Mucosa of stomach (tissue), 1 donor: ENCODE measurements around the gene RASAL1.
A peak's percentile ranks its signal among the peaks of the same experiment; 100 is the strongest.

Experiments used
- H3K27me3 ChIP-seq: one replicate; pipeline ENCODE4 v1.7.0; 2013; ENCODE audit warnings: mild to moderate bottlenecking, low read length; ENCODE audit not compliant: control insufficient read depth, insufficient read depth
- H3K36me3 ChIP-seq: one replicate; pipeline ENCODE4 v1.7.0; 2013; ENCODE audit warnings: low read length; ENCODE audit not compliant: control insufficient read depth, insufficient read depth
- H3K4me1 ChIP-seq: one replicate; pipeline ENCODE4 v1.7.0; 2013; ENCODE audit warnings: mild to moderate bottlenecking, low read length; ENCODE audit not compliant: control insufficient read depth, insufficient read depth
- H3K4me3 ChIP-seq: one replicate; pipeline ENCODE4 v1.7.0; 2013; ENCODE audit warnings: low read length
- H3K9ac ChIP-seq: one replicate; pipeline ENCODE4 v1.7.0; 2013; ENCODE audit warnings: mild to moderate bottlenecking, low read length, moderate library complexity
- H3K9me3 ChIP-seq: one replicate; pipeline ENCODE4 v1.7.0; 2013; ENCODE audit warnings: mild to moderate bottlenecking, low read length, moderate library complexity; ENCODE audit not compliant: control insufficient read depth
- donor health status: Pancreatic carcinoma.

The RASAL1 gene, protein sequence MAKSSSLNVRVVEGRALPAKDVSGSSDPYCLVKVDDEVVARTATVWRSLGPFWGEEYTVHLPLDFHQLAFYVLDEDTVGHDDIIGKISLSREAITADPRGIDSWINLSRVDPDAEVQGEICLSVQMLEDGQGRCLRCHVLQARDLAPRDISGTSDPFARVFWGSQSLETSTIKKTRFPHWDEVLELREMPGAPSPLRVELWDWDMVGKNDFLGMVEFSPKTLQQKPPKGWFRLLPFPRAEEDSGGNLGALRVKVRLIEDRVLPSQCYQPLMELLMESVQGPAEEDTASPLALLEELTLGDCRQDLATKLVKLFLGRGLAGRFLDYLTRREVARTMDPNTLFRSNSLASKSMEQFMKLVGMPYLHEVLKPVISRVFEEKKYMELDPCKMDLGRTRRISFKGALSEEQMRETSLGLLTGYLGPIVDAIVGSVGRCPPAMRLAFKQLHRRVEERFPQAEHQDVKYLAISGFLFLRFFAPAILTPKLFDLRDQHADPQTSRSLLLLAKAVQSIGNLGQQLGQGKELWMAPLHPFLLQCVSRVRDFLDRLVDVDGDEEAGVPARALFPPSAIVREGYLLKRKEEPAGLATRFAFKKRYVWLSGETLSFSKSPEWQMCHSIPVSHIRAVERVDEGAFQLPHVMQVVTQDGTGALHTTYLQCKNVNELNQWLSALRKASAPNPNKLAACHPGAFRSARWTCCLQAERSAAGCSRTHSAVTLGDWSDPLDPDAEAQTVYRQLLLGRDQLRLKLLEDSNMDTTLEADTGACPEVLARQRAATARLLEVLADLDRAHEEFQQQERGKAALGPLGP

GRCh38 chr12:113135178-113136127, at the start of gene RASAL1:
RASAL1 (minus strand) TSS chr12:113135761; CDS start chr12:113135462, 299 bp downstream.
- H3K36me3 ChIP-seq, result no peaks in the 10 kb centered on the region
- H3K4me1 ChIP-seq, result peaks cover 56% of the 10 kb centered on the region
- H3K9ac ChIP-seq, result peak within 1 kb of the TSS; percentile 79
- peak within 1 kb of the TSS; percentile 66 for H3K4me3 ChIP-seq
- no peaks in the 10 kb centered on the region for H3K27me3 ChIP-seq
- no peaks in the 10 kb centered on the region for H3K9me3 ChIP-seq

- Histone ChIP-seq H3K9me3 (no peaks in the 10 kb centered on the region), H3K9ac (peak overlapping the region; percentile 95), H3K4me3 (peak overlapping the region; percentile 78), H3K36me3 (peaks cover 4% of the 10 kb centered on the region), H3K4me1 (no peaks in the 10 kb centered on the region), H3K27me3 (no peaks in the 10 kb centered on the region)
These were observed 49.3 kb upstream of the RASAL1 start for GRCh38 chr12:113184900-113185179.

DNA sequence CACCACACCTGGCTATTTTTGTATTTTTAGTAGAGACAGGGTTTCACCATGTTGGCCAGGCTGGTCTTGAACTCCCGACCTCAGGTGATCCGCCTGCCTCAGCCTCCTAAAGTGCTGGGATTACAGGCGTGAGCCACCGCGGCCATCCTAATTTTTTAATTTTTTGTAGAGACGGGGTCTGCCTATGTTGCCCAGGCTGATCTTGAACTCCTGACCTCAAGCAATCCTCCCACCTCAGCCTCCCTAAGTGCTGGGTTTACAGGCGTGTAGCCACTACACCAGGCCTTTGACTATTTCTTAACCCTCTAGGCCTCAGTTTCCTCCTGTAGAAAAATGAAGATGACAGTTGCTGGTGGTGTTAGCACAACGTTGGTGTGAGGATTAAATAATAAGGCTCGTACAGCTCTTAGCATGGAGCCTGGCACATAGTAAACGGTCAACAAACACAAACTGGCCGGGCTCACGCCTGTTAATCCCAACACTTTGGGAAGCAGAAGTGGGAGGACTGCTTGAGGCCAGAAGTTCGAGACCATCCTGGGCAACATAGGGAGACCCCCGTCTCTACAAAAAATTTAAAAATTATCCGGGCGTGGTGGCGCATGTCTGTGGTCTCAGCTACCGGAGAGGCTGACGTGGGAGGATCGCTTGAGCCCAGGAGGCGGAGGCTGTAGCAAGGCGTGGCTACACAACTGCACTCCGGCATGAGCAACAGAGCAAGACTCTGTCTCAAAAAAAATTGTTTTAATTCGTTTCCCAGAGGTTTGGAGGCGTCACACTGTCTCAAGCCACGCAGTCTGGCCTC, 48.7 kb upstream of the RASAL1 start:
- H3K4me3 ChIP-seq, result peak overlapping the region; percentile 78
- peaks cover 5% of the 10 kb centered on the region for H3K36me3 ChIP-seq
- H3K27me3 ChIP-seq, result no peaks in the 10 kb centered on the region
- H3K9me3 ChIP-seq, result no peaks in the 10 kb centered on the region
- peak overlapping the region; percentile 95 for H3K9ac ChIP-seq
- H3K4me1 ChIP-seq, result no peaks in the 10 kb centered on the region

- no peaks in the 10 kb centered on the region for H3K9me3 ChIP-seq
- H3K36me3 ChIP-seq, result peaks cover 5% of the 10 kb centered on the region
- H3K27me3 ChIP-seq, result no peaks in the 10 kb centered on the region
- no peaks in the 10 kb centered on the region for H3K4me1 ChIP-seq
- H3K9ac ChIP-seq, result peak overlapping the region; percentile 1
- no peak overlapping the region for H3K4me3 ChIP-seq
These were observed 47.5 kb upstream of the RASAL1 start for GRCh38 chr12:113183030-113183589.

- Histone ChIP-seq H3K36me3 (peaks cover 16% of the 10 kb centered on the region), H3K9me3 (no peaks in the 10 kb centered on the region), H3K9ac (no peak overlapping the region), H3K4me3 (no peak overlapping the region), H3K27me3 (no peaks in the 10 kb centered on the region), H3K4me1 (no peaks in the 10 kb centered on the region)
These were observed 46.4 kb upstream of the RASAL1 start for GRCh38 chr12:113181975-113182374.

GRCh38 chr12:113180333-113180732, 44.8 kb upstream of the RASAL1 start:
- no peaks in the 10 kb centered on the region for H3K4me1 ChIP-seq
- H3K9ac ChIP-seq, result no peak overlapping the region
- no peak overlapping the region for H3K4me3 ChIP-seq
- no peaks in the 10 kb centered on the region for H3K9me3 ChIP-seq
- H3K27me3 ChIP-seq, result no peaks in the 10 kb centered on the region
- peaks cover 21% of the 10 kb centered on the region for H3K36me3 ChIP-seq

- H3K4me3 ChIP-seq, result no peak overlapping the region
These were observed 43.5 kb upstream of the RASAL1 start for GRCh38 chr12:113179023-113179422.

DNA sequence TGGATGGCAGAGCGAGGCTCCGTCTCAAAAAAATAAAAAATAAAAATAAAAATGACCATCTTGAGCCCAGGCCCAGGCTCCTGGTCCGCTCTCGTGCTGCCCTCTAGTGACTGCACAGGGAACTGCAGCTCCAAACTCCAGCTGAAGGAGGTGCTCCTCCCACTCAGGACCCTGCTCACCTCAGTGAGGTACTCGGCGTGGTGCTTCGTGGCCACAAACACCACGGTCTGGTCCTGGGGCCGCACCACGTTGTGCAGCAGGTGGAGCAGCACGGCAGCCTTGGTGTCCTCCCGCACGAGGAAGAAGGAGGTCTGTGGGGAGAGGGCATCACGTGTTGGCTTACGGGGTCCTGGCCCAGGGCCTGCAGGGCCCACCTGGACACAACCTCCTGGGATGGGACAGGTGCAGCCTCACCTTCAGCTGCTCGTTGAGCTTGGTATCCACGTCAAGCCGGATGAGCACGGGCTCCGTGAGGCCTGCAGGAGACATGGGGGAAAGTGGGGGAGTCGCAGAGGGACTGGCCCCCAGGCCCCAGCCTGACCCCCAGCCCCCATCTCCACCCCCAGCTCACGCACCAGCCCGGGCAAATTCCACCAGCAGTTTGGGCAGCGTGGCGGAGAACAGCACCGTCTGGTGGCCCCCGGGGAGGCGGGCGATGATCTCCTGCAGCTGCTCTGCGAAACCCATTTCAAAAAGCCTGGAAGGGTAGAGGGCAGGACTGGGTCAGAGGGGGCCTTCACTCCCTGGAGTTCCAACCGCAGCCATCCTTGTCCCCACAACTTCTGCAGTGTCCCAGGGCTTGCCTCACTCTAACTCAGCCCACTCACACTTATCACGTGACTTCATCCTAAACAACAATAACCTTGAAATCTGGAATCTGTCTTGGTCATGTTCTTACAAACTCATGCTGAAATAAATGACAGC, 39.2 kb upstream of the RASAL1 start:
- peaks cover 26% of the 10 kb centered on the region for H3K36me3 ChIP-seq
- no peaks in the 10 kb centered on the region for H3K9me3 ChIP-seq
- no peaks in the 10 kb centered on the region for H3K4me1 ChIP-seq
- no peak overlapping the region for H3K4me3 ChIP-seq
- H3K9ac ChIP-seq, result no peak overlapping the region
- H3K27me3 ChIP-seq, result no peaks in the 10 kb centered on the region

More at GRCh38 chr12:113179023-113179422, 43.5 kb upstream of the RASAL1 start:
- H3K36me3 ChIP-seq, result peaks cover 21% of the 10 kb centered on the region
- no peaks in the 10 kb centered on the region for H3K9me3 ChIP-seq
- H3K9ac ChIP-seq, result no peak overlapping the region
- H3K4me1 ChIP-seq, result no peaks in the 10 kb centered on the region
- no peaks in the 10 kb centered on the region for H3K27me3 ChIP-seq

- Histone ChIP-seq H3K27me3 (no peaks in the 10 kb centered on the region), H3K36me3 (peaks cover 29% of the 10 kb centered on the region), H3K4me3 (no peak overlapping the region), H3K9ac (no peak overlapping the region), H3K4me1 (no peaks in the 10 kb centered on the region), H3K9me3 (no peaks in the 10 kb centered on the region)
These were observed 37.6 kb upstream of the RASAL1 start for GRCh38 chr12:113173081-113173698.

- Histone ChIP-seq H3K36me3 (peaks cover 22% of the 10 kb centered on the region), H3K9me3 (no peaks in the 10 kb centered on the region), H3K4me3 (no peak overlapping the region), H3K27me3 (no peaks in the 10 kb centered on the region), H3K9ac (no peak overlapping the region), H3K4me1 (no peaks in the 10 kb centered on the region)
These were observed 36.6 kb upstream of the RASAL1 start for GRCh38 chr12:113172185-113172584.
